ENCODE measurements around the gene EPRS1. TPM values are rescaled to one million over a fixed set of nuclear protein-coding genes. Genes with fewer than 3 reads are reported as not detected.

The EPRS1 gene
- total RNA-seq, 1 experiment from 2014 or later: 182 TPM

DNA sequence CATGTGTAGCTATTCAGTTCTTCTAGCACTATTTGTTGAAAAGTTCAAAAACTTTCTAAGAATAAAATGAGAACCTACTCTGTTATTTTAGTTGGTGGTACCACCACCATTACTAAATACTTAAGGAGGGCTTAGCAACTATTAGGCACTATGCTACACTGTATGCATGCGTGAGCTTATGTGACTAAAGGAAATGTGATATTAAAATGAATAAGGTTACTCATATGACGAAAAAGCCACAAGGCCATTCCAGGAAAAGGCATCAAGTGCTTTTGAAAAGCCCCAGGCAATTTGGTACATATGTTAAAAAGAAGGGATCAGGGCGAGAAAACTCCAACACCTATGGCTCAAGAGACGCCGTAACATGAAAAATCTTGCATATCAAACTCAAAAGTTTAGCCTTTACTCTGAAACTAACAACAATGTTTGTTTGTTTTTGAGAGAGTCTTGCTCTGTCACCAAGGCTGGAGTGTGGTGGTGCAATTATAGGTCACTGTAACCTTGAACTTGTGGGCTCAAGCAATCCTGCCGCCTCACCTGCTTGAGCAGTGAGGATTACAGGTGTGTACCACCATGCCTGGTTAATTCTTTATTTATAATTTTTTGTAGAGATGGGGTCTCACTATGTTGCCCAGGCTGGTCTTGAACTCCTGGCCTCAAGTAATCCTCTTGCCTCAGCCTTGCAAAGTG, 42.5 kb downstream of the EPRS1 start:
- H3K27me3 ChIP-seq (ENCODE audit: insufficient read depth, low read depth): no peaks in the 10 kb centered on the region
- H4K20me1 ChIP-seq (ENCODE audit: insufficient read depth): peaks cover 12% of the 10 kb centered on the region; the same call in 1 of the 2 replicates
- H2AFZ ChIP-seq: no peak overlapping the region
- no peak for TF ChIP-seq EZH2 (IDR thresholded peaks at IDR 0.05; ENCODE audit: low read depth)
- TF ChIP-seq, protein P1, sequence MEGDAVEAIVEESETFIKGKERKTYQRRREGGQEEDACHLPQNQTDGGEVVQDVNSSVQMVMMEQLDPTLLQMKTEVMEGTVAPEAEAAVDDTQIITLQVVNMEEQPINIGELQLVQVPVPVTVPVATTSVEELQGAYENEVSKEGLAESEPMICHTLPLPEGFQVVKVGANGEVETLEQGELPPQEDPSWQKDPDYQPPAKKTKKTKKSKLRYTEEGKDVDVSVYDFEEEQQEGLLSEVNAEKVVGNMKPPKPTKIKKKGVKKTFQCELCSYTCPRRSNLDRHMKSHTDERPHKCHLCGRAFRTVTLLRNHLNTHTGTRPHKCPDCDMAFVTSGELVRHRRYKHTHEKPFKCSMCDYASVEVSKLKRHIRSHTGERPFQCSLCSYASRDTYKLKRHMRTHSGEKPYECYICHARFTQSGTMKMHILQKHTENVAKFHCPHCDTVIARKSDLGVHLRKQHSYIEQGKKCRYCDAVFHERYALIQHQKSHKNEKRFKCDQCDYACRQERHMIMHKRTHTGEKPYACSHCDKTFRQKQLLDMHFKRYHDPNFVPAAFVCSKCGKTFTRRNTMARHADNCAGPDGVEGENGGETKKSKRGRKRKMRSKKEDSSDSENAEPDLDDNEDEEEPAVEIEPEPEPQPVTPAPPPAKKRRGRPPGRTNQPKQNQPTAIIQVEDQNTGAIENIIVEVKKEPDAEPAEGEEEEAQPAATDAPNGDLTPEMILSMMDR (conservative IDR thresholded peaks at IDR 0.05): no peak
- no TSS peak for BruUV-seq (replicated peaks)
- peaks cover 43% of the 10 kb centered on the region for H3K36me3 ChIP-seq (ENCODE audit: low read depth)
- POLR2A ChIA-PET (ENCODE audit: unreplicated experiment): no interaction called here
- CTCF ChIA-PET: no interaction called here
- H3K4me3 ChIP-seq: no peak overlapping the region
- H3K79me2 ChIP-seq (ENCODE audit: low read depth): no peaks in the 10 kb centered on the region
- H3K4me2 ChIP-seq: no peak overlapping the region
- no peaks in the 10 kb centered on the region for H3K4me1 ChIP-seq (replicated peaks; ENCODE audit: insufficient read depth)
- no peak for DNase-seq
- H3K9me2 ChIP-seq (ENCODE audit: insufficient read depth): no peaks in the 10 kb centered on the region
- no peaks in the 10 kb centered on the region for H3F3A ChIP-seq (ENCODE audit: insufficient read depth, low read depth)
- intact Hi-C loops (cut with micrococcal nuclease; ENCODE audit: unreplicated experiment): no loop called here
- no peaks in the 10 kb centered on the region for H3K9me3 ChIP-seq (ENCODE audit: insufficient read depth, low read depth)
- H3K27ac ChIP-seq: no peak overlapping the region

DNA sequence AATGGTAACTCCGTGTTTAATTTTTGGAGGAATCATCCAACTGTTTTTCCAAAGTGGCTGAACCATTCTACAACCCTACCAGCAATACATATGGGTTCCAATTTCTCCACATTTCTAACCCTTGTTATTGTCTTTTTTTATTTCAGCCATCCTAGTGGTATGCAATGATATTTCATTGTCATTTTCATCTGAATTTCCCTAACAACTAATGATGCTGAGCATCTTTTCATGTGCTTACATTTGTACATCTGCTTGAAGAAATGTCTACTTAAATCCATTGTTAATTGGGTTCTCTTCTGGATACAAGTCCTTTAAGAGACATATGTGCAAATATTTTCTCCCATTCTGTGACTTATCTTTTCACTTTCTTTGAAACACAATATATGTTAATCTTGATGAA, 43.3 kb downstream of the EPRS1 start:
- Histone ChIP-seq H3F3A (ENCODE audit: insufficient read depth, low read depth) (no peaks in the 10 kb centered on the region), H3K4me2 (no peak overlapping the region), H3K27me3 (ENCODE audit: insufficient read depth, low read depth) (no peaks in the 10 kb centered on the region), H4K20me1 (ENCODE audit: insufficient read depth) (peaks cover 7% of the 10 kb centered on the region), H3K36me3 (ENCODE audit: low read depth) (peaks cover 43% of the 10 kb centered on the region), H3K9me3 (ENCODE audit: insufficient read depth, low read depth) (no peaks in the 10 kb centered on the region), H3K27ac (no peak overlapping the region), H3K79me2 (ENCODE audit: low read depth) (no peaks in the 10 kb centered on the region), H3K4me3 (no peak overlapping the region), H3K9me2 (ENCODE audit: insufficient read depth) (no peaks in the 10 kb centered on the region), H2AFZ (no peak overlapping the region), H3K4me1 (replicated peaks; ENCODE audit: insufficient read depth) (no peaks in the 10 kb centered on the region)
- no peak for DNase-seq
- ChIA-PET CTCF (no interaction called here), POLR2A (ENCODE audit: unreplicated experiment) (no interaction called here)
- no TSS peak for BruUV-seq (replicated peaks)
- no peak for TF ChIP-seq EZH2 (IDR thresholded peaks at IDR 0.05; ENCODE audit: low read depth)
- TF ChIP-seq, protein P1 (conservative IDR thresholded peaks at IDR 0.05): no peak
- intact Hi-C loops (cut with micrococcal nuclease; ENCODE audit: unreplicated experiment): no loop called here

DNA sequence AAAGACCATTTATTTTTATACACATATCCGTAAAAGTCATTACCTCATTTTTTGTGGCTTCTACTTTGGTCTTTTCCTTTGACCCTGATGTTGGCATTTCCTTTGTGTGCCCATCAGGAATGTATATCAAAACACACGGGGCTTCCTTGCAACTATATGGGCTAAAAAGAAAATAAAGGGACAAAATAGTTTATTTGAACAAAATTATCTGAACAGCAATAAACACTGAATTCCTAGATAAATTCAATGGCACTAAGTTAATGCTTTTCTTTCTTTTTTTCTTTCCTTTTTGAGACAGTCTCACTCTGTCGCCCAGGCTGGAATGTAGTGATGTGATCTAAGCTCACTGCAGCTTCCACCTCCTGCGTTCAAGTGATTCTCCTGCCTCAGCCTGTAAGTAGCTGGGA, 45.2 kb downstream of the EPRS1 start:
- CTCF ChIA-PET: no interaction called here
- intact Hi-C loops (cut with micrococcal nuclease; ENCODE audit: unreplicated experiment): no loop called here
- POLR2A ChIA-PET (ENCODE audit: unreplicated experiment): no interaction called here
- no peak for DNase-seq
- H3K27me3 ChIP-seq (ENCODE audit: insufficient read depth, low read depth): no peaks in the 10 kb centered on the region
- peaks cover 54% of the 10 kb centered on the region for H3K36me3 ChIP-seq (ENCODE audit: low read depth)
- no peaks in the 10 kb centered on the region for H3K4me1 ChIP-seq (replicated peaks; ENCODE audit: insufficient read depth)
- BruUV-seq (replicated peaks): no TSS peak
- no peaks in the 10 kb centered on the region for H3F3A ChIP-seq (ENCODE audit: insufficient read depth, low read depth)
- H4K20me1 ChIP-seq (ENCODE audit: insufficient read depth): peaks cover 3% of the 10 kb centered on the region; the same call in 1 of the 2 replicates
- no peaks in the 10 kb centered on the region for H3K9me3 ChIP-seq (ENCODE audit: insufficient read depth, low read depth)
- TF ChIP-seq EZH2 (IDR thresholded peaks at IDR 0.05; ENCODE audit: low read depth): no peak
- no peaks in the 10 kb centered on the region for H3K9me2 ChIP-seq (ENCODE audit: insufficient read depth)
- no peak overlapping the region for H3K4me3 ChIP-seq
- H3K4me2 ChIP-seq: no peak overlapping the region
- H3K27ac ChIP-seq: no peak overlapping the region
- no peaks in the 10 kb centered on the region for H3K79me2 ChIP-seq (ENCODE audit: low read depth)
- no peak overlapping the region for H2AFZ ChIP-seq

DNA sequence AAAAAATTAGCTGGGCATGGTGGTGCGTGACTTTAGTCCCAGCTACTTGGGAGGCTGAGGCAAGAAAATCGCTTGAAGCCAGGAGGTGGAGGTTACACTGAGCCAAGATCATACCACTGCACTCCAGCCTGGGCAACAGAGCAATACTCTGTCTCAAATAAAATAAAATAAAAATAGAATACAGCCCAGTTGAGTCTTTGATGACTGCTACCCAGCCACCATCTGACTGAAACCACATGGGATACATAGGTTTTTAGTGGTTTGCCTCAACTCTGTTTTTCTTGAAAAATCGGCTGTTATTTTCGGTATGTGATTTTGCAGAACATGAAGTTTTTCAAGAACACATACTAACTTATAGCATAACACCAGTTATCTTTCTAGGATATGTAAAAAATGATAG, 46.5 kb downstream of the EPRS1 start:
- no peak overlapping the region for H3K4me3 ChIP-seq
- ChIA-PET POLR2A (ENCODE audit: unreplicated experiment) (no interaction called here), CTCF (no interaction called here)
- H3K27me3 ChIP-seq (ENCODE audit: insufficient read depth, low read depth): no peaks in the 10 kb centered on the region
- peaks cover 57% of the 10 kb centered on the region for H3K36me3 ChIP-seq (ENCODE audit: low read depth)
- H3F3A ChIP-seq (ENCODE audit: insufficient read depth, low read depth): no peaks in the 10 kb centered on the region
- intact Hi-C loops (cut with micrococcal nuclease; ENCODE audit: unreplicated experiment): no loop called here
- H2AFZ ChIP-seq: no peak overlapping the region
- no peaks in the 10 kb centered on the region for H3K9me2 ChIP-seq (ENCODE audit: insufficient read depth)
- peaks cover 3% of the 10 kb centered on the region; the same call in 1 of the 2 replicates for H4K20me1 ChIP-seq (ENCODE audit: insufficient read depth)
- H3K79me2 ChIP-seq (ENCODE audit: low read depth): no peaks in the 10 kb centered on the region
- no peak overlapping the region for H3K4me2 ChIP-seq
- H3K9me3 ChIP-seq (ENCODE audit: insufficient read depth, low read depth): no peaks in the 10 kb centered on the region
- DNase-seq: no peak
- BruUV-seq (replicated peaks): no TSS peak
- no peak overlapping the region for H3K27ac ChIP-seq
- no peaks in the 10 kb centered on the region for H3K4me1 ChIP-seq (replicated peaks; ENCODE audit: insufficient read depth)
- TF ChIP-seq, protein P1 (conservative IDR thresholded peaks at IDR 0.05): no peak
- TF ChIP-seq EZH2 (IDR thresholded peaks at IDR 0.05; ENCODE audit: low read depth): no peak
